ENCODE data around the gene MDC1.

- no peak for TF ChIP-seq FOXJ3 (CRISPR knock-in tag; IDR thresholded peaks at IDR 0.05)
- 0 out of 2 replicates have a peak, but pooled peaks have one; percentile 20 for TF ChIP-seq REST (IDR thresholded peaks at IDR 0.05; ENCODE audit: low read depth, low read length)
- peak; percentile 28 for TF ChIP-seq CTCF (IDR thresholded peaks at IDR 0.05)
- peak; percentile 99 for TF ChIP-seq PBX3 (IDR thresholded peaks at IDR 0.05)
- TF ChIP-seq POLR2AphosphoS5 (IDR thresholded peaks at IDR 0.05; ENCODE audit: low read depth, low read length) = peak; percentile 48
- peak; percentile 24; the same call in 1 of the 2 replicates for TF ChIP-seq RXRA (IDR thresholded peaks at IDR 0.05; ENCODE audit: borderline replicate concordance, low read depth)
- peak; percentile 83 for TF ChIP-seq MXI1 (IDR thresholded peaks at IDR 0.05; ENCODE audit: low read depth, low read length)
- TF ChIP-seq SIN3A (IDR thresholded peaks at IDR 0.05; ENCODE audit: borderline replicate concordance, low read depth, low read length) = peak; percentile 98
- TF ChIP-seq TAF1 (IDR thresholded peaks at IDR 0.05; ENCODE audit: borderline replicate concordance, low read depth, low read length) = peak; percentile 88
- peak; percentile 88 for TF ChIP-seq MAX (IDR thresholded peaks at IDR 0.05; ENCODE audit: low read depth)
- peak; percentile 42; the same call in 1 of the 2 replicates for TF ChIP-seq NFIC (IDR thresholded peaks at IDR 0.05; ENCODE audit: borderline replicate concordance)
- TF ChIP-seq RFX5 (IDR thresholded peaks at IDR 0.05; ENCODE audit: low read length) = no peak
These were observed at the start of gene MDC1 for GRCh38 chr6:30717129-30717844.

All from SK-N-SH (cell line).